GM19438 (cell line): ENCODE measurements around the gene KRTAP5-3.

Experiments used
- ATAC-seq: cut with Tn5 transposase; IDR thresholded peaks from one replicate; pipeline ENCODE4 v1.9.1; 2021; ENCODE audit warnings: low read depth; ENCODE audit not compliant: unreplicated experiment

The KRTAP5-3 gene

DNA sequence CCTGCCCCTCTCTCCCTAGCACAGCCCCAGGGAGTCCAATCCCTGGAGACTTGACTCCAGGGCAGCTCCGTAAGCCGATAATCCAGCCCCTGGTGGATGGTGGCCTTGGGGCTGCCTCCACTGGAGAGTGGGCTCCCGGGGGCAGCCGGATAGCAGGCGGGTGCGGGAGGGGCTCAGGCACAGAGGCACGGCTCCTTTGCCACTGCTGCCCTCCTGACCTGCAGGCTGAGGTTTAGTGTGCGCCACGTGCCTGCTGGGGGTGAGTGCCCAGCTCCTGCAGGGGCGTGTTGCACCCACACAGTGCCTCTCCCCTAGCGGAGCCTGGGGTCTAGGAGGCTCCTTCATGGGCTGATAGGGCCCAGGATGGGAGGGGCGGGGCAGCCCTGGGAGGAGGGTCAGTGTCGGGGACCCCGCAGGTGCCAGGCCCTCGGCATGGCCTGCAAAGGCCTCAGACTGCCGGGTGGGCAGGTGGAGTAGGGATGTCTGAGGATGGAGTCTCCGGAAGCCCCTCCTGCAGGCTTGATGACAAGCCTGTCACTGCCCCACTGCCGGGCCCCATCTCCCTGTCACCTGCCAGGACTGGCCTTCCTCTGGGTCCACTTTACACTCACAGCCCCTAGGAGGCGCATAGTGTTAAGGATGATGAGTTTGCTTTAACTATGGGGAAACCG lies 41.7 kb downstream of the KRTAP5-3 start:
- no peak for ATAC-seq

DNA sequence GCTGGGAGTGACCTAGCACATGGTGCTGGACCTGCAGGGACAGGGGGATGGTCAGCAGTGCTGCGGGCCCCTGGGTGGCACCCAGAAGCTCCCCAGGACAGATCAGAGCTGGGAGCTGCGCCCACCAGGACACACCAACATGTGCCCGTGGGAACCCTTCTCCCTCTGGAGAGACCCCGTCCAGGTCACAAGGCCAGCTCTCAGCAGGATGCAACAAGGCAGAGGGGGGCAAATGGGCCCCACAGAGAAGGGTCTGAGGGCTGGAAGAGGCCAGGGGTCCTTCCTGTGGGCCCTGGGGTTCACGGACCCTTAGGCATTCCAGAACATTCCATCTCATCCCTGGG lies 42.4 kb downstream of the KRTAP5-3 start:
- no peak for ATAC-seq

DNA sequence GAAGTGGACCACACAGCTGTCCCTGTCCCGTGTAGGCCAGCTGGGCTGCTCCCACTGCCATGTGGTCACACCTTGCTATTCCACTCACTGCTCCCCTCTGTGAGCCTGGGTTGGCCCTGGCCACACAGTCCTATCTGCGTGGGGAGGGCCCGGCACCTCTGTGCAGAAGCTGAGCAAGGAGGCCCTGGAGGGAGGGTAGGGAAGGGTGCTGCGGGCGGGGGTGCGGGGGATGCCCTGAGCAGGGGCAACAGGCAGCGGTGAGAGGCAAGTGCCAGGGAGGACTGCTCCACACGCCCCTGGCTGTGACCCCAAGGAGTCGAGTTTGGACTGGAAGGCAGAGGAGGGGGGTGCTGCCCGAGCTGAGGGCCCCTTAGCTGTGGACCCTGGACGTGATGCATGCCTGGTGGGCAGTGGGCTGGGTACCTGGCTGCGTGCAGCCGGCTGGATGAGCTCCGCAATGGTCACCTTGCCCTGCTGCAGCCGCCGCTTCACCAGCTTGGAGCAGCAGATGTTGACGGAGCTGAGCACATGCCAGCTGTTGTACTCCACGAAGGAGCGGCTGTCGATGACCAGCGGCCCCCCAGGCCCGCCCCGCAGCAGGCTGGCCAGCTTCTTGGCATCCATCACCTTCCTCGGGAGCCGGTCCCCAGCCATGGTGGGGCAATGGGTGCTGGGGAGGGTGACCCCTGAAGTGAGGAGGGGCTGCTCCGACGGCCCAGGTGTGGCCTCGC lies 42.9 kb downstream of the KRTAP5-3 start:
- ATAC-seq, result no peak

DNA sequence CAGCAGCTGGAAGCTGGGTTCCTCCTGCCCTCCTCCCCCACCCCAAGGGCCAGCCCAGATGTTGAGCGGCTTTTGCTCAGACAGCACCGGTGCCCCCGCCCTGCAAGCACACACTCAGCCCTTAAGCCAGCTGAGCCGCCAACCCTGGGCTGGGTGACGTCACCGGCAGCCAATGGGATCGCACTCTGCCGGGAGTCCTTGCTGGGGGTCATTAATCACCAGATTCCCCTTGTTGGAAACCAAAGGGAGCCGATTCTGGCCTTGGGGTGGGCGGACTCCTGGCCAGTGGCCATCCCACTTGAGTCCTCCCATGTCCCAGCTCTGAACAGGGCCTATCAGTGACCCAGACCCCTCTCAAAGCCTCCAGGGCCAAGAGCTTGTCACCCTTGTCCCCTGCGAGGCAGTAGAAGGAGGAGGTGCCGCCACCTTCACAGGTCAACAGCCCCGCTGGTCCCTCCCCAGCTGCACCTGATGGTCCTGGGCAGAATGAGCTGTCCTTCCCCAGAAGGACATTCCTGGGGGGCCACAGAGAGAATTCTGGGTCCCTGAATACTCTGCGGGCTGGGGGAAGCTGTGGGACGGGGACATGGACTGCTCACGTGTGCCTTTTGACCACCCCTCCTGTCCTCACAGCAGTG lies 43.6 kb downstream of the KRTAP5-3 start:
- no peak for ATAC-seq

DNA sequence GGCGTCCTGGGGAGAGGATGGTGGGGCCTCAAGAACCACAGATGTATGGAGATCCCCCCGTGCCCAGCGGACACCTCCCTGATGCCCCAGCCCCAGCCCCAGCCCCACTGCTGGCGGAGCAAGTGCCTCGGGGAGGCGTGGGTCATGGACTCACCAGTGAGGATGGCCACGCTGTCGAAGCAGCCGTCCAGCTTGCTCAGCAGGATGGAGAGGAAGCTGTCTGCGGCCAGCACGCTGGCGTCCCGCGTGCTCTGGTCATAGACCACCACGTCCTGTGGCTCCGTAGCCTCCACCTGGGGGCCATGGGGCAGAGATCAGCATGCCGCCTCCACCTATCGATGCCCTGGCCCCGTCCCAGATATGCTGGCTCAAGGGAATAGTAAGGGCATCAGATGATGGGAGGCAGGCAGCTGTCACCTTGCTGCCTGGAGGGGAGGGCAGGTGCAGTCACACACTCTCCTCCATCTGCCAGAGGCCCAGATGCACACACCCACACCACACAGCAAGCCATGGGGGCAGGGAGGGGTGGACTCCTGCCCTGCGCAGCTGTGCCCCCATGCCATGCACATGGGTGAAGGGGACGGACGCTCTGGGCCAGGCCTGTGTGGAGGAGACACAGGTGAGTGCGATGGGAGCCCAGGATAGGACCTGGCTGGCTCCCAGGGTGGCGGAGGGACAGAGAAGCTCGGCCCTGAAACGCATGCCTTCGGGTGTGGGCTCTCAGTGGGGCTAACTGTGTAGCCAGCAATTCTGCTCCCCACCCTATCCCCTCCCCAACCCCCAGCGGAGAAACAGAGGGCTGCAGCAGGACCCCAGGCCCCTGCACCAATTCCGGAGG lies 44.3 kb downstream of the KRTAP5-3 start:
- no peak for ATAC-seq

DNA sequence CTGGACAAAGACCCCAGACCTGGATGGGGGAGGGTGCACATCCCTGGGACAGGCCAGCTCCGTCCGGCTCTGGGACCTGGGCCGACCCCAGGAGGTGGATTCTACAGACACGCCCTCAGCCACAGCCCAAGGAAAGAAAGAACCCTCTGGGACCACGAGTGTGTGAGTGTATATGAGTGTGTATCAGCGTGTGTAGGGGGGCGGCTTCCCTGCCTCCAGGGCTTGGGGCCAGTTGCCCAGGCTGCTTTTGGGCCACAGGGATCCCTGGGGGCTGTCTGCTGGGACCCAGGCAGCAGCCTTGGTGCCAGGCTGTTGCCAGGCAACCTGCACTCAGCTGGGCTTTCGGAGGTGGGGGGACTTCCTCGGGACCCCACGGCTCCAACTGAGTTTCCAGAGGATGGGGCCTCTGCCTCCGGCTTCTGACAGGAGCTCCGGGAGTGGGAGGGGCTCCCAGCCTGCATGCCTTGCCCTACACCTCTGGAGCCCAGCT lies 45.1 kb downstream of the KRTAP5-3 start:
- ATAC-seq, result no peak

DNA sequence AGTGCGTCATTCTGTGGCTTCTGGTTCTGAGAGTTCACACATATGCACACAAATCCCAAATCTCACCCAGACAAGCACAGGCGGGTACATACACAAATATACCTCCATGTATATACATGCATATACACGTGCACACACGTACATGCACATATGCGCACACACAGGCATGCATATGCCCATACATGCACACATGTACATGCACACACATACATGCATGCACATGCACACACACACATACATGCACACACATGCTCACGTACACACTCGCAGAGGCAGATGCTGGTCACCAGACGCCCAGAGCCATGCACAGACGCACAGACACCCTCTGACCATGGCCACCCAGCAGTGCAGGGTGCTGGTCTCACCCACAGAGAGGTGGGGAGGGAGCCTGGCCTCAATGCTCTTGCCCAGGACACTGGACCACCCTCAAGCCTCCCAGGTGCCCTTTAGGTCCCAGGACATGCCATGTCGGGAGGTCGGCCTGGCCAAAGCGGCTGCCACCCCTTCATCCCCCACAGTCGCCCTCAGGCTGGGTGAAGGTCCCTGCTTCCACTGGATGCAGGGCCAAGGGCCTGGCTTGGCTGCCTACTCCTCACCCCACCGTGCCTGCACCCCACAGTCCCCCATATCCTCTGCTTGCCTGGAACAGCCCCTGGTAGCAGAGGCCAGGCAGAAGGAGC lies 45.7 kb downstream of the KRTAP5-3 start:
- no peak for ATAC-seq

DNA sequence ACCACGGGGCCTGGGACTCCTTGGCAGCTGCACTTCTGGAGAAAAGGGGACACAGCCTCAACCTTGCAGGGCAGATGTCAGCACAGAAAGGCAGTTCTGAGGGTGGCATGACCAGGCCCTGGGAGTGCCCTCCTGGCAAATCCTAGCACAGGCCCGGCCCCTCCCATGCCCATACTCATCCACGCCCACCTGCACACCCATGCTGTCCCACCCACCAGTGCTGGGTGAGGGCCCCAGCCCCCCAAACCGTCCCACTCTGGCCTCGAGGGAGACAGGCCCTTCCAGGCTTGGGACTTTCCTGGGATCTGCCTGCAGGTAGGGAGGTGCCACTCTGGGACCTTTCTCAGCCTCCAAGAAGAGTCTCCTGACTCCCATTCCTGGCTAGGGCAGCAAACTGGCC lies 46.3 kb downstream of the KRTAP5-3 start:
- ATAC-seq, result no peak

DNA sequence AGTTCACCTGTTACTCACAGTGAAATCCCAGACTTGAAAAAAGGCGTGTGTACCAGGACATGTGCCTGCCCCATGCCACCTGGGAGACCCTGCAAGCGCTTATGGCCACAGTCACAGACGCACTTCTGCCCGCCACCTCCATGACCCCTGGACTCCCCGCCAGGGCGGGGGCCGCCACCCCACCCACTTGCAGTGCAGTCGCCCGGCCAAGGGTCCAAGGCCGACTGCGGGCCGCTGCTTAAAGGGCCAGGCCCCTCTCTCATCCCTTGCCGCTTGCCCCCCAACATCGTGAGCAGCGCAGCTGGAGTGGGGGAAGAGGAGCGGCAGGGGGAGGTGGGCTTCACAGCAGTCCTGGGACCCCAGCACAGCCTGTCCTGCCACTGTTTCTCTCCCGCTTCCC lies 47.0 kb downstream of the KRTAP5-3 start:
- ATAC-seq, result no peak

DNA sequence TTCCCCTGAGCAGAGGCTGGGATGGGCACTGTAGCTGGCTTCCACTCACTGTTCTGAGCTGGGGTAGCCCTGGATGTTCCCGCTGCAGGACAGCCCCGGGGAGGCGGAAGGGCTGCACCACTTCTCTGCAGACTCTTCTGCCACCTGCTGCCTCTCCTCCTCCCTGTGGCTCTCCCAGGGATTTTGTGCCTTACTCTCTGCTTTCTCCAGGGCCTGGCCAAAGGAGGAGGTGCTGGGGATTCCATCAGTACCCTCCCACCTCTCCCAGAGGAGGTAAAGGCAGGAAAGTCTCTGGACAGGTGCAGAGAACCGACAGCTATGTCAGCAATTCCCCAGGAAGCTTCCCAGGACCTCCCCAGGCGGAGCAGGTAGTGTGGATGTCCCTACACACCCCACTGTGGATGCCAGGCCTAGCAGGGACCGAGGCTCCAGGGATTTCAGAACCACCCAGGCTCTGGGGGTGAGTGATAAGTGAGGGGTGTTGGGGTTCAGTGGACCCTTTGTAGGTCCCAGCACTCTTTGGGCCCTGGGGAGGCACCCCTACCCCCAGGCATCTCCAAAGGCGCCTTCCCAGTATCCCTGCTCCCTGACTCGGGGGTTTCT lies 47.5 kb downstream of the KRTAP5-3 start:
- no peak for ATAC-seq

DNA sequence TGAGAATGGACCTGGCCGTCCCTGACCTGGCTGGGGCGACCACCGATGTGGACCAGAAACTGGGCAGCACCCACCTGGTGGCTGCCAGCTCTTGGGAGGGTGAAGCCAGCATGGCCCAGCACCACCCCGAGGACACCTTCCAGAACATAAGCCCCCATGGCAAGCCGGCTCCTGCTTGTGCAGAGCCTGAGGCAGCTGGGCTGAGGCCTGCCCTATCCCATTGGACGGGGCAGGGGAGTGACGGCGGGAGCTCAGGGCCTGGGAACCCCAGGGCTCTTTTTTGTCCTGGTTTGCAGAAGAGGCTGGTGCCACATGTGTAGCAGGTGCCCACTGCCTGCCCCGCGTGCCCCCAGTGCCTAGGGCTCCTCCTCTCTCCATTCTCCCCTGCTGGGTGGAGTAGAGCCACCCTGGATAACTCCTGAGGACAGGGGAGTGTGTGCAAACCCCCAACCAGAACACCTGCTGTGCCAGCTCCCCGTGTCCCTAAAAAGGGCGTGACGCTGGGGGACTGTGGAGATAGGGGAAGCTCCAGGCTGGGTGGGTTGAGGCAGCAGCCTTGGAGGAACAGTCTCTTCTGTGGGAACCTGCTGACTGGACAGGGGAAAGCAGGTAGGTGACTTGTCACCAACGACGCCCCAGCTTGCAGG lies 48.1 kb downstream of the KRTAP5-3 start:
- no peak for ATAC-seq

DNA sequence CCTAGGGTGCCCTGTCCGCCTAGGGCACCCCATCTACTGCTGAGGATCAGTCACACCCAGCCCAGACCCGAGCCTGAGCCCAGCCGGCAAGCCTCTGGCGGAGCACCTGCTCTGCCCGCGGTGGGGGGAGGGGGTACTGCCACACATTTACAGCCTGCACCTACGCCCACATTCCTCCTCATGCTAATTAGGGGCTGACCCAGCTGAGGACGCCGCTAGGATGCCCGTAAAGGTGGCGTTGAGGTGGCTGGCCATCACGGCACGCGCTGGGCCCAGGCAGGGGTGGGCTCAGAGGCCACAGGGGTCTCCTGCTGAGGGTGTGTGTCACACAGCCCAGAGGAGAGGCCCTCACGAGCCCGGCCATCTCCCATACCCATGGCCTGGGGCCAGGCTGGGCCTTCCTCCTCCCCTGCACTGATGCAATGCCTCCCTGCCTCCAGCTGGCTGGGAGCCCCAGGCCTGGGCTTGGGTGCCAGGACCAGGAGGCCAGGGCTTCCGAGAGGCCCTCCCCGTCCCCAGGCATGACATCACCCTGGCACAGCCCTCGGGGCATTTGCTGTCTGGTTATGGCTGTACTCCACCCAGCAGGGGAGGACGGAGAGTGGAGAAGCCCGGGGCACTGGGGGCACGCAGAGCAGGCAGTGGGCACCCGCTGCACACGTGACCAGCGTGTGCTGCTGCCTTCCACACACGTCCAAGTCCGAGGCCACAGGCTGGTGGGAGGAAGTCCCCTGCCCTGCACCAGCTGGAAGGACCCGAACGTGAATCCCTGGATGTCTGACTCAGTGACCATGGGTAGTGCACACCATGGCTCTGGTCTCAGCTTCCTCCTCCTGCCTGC lies 48.9 kb downstream of the KRTAP5-3 start:
- no peak for ATAC-seq

DNA sequence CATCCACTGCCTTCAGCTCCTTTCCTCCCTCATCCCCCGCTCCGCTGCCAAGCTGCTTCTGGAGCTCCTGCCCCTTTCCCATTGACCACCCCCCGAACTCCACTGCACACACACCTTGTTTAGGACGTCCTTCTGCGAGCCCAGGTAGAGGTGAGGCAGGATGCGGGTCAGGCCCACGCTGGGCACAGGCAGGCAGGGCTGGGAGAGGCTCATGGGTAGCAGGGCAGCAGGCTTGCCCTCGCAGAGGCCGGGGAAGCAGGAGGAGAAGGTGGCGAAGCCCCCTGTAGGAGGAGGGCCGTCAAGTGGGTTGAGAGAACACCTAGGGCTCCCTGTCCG lies 49.5 kb downstream of the KRTAP5-3 start:
- no peak for ATAC-seq

DNA sequence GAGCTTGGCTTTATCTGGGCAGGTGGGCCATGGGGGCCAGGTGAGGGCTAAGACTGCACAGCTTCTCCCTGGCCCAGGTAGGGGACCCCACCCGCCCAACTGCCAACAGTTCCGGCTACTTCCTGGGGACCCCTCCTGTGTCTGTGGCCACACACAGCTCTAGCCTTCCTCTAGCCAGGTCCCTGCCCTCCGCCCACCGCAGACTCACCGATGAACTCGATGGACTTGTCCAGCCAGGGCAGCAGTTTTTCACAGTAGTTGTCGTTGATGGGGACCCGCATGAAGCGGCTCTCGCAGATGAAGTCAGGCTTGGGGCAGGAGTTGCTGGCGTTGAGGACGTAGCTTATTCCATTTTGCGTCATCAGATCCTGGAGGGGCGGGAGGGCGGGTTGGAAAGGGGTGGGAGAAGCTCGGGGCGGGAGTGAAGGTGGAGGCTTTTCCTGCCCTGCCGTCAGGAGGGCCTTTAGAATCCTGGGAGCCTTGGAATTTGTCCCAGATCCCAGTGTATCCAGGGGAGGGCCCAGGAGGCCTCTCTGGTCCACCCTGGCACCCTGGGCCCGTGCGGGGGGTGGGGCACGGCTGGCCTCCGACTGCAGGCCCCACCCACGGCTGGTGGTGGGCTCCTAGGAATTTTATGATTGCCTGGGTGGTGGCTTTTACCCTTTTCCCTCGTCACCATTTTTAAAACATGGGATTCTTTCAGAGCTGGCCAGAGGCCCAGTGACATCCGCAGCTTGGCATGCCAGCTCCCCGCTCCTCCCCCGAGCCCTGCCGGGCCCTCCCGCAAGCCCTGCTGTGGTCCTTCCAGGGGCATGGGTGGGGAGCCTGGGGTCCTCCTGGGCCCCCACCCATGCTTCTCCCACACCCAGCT lies 50.1 kb downstream of the KRTAP5-3 start:
- ATAC-seq, result no peak
